Posterior vena cava (tissue), 2 donors: Measurements from ENCODE around the gene AOC2. TPM values are rescaled to one million over a fixed set of nuclear protein-coding genes. Genes with fewer than 3 reads are reported as not detected.
A peak's percentile ranks its signal among the peaks of the same experiment; 100 is the strongest.
"Not testable (repeated sequence)": the region's sequence is repeated elsewhere in the genome, so short reads cannot be mapped to it uniquely, and the experiment has no call there.

Experiments used
- DNase-seq: peaks from one replicate; pipeline ENCODE4 v3.0.0-alpha.2; 2020; ENCODE audit warnings: low spot score
- intact Hi-C, 2 donors: fragments of 100-400 bp; cut with DNase I; formaldehyde crosslinking; loops; one replicate each; pipeline versions ENCODE4 v1.14.1 to v1.14.2; 2022 to 2023
- total RNA-seq, 2 donors: library from RNA; stranded (reverse); fragmentation: NEBNext Ultra II Directional; extraction: Animal tissue kit (Norgen Biotek cat#: 25700); gene quantifications; one replicate each; pipeline ENCODE4 v1.2.1, GENCODE V29; 2021
- donor health status: DM: yes; HTN: yes; CAD: no.
- donor health status: DM: yes; HTN: yes; CAD: no.

Gene AOC2
- total RNA-seq, 2 donors from 2014 or later, result 0.86 to 0.88 TPM

DNA sequence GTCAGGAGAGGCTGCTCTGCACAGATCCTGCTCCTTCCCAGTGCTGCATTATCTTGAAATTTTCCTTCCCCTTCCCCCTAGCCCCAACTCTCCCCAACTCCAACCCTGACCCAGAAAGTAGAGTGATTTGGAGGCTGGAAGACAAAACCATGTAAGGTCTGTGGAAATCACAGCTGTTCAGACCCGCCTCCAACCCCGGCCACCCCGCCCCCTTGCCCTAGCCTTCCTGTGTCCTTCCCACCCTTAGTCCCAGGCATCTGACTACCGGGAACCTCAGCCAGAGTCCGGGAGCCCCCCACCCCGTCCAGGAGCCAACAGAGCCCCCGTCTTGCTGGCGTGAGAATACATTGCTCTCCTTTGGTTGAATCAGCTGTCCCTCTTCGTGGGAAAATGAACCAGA lies 6.6 kb downstream of the AOC2 start, which contains the start of gene AOC3:
TSS of gene AOC3 (plus strand) at position 246 of the 400 bp plus-strand sequence. CDS start at position 391, 145 bp downstream.
- DNase-seq, result peak; percentile 88
- intact Hi-C loops, result no loop called here

DNA sequence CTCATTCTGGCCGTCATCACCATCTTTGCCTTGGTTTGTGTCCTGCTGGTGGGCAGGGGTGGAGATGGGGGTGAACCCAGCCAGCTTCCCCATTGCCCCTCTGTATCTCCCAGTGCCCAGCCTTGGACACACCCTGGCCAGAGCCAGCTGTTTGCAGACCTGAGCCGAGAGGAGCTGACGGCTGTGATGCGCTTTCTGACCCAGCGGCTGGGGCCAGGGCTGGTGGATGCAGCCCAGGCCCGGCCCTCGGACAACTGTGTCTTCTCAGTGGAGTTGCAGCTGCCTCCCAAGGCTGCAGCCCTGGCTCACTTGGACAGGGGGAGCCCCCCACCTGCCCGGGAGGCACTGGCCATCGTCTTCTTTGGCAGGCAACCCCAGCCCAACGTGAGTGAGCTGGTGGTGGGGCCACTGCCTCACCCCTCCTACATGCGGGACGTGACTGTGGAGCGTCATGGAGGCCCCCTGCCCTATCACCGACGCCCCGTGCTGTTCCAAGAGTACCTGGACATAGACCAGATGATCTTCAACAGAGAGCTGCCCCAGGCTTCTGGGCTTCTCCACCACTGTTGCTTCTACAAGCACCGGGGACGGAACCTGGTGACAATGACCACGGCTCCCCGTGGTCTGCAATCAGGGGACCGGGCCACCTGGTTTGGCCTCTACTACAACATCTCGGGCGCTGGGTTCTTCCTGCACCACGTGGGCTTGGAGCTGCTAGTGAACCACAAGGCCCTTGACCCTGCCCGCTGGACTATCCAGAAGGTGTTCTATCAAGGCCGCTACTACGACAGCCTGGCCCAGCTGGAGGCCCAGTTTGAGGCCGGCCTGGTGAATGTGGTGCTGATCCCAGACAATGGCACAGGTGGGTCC lies 7.2 kb downstream of the AOC2 start:
- intact Hi-C loops, DNase-seq: not testable (repeated sequence)

DNA sequence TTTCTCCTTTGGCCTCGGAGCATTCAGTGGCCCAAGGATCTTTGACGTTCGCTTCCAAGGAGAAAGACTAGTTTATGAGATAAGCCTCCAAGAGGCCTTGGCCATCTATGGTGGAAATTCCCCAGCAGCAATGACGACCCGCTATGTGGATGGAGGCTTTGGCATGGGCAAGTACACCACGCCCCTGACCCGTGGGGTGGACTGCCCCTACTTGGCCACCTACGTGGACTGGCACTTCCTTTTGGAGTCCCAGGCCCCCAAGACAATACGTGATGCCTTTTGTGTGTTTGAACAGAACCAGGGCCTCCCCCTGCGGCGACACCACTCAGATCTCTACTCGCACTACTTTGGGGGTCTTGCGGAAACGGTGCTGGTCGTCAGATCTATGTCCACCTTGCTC lies 8.0 kb downstream of the AOC2 start:
- intact Hi-C loops, result no loop called here

DNA sequence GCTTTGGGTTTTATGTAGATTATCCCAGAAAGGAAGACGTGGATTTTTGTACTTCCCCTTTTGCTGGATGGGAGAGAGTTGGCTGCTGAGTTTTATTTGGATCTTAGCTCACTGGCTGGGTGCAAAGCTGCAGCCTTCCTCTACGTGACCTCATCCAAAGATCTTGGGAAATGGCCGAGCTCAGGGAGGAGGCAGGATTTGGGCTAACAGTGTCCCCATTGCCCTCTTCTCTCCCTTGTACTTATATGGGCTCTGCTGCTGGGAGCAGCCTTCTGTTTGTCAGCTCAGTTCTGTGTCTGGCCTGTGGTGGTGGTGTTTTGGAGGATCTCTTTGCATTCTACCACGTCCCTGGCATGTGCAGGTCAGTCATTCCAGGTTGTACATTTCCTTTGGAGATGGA lies 8.6 kb downstream of the AOC2 start:
- DNase-seq, result peak; percentile 85
- intact Hi-C loops, result no loop called here

More for the DNA sequence above, 8.0 kb downstream of the AOC2 start:
- peak; percentile 76 for DNase-seq

DNA sequence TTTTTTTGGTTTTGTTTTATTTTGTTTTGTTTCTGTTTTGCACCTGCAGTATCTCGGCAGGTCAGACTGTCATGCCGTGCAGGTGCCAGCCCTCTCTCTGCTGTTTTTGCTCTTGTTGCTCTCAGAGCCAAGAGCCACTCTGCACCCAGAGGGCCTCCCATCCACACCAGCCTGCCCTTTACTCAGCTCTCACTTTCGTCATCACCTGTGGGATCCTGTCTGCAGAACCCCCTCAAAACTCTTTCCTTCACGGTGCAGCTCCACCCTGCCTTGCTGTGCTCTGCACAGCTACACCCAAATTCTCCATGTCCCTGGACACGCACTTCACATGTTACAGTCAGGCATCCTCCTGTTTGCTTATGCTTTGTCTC lies 9.2 kb downstream of the AOC2 start:
- intact Hi-C loops, result no loop called here

DNA sequence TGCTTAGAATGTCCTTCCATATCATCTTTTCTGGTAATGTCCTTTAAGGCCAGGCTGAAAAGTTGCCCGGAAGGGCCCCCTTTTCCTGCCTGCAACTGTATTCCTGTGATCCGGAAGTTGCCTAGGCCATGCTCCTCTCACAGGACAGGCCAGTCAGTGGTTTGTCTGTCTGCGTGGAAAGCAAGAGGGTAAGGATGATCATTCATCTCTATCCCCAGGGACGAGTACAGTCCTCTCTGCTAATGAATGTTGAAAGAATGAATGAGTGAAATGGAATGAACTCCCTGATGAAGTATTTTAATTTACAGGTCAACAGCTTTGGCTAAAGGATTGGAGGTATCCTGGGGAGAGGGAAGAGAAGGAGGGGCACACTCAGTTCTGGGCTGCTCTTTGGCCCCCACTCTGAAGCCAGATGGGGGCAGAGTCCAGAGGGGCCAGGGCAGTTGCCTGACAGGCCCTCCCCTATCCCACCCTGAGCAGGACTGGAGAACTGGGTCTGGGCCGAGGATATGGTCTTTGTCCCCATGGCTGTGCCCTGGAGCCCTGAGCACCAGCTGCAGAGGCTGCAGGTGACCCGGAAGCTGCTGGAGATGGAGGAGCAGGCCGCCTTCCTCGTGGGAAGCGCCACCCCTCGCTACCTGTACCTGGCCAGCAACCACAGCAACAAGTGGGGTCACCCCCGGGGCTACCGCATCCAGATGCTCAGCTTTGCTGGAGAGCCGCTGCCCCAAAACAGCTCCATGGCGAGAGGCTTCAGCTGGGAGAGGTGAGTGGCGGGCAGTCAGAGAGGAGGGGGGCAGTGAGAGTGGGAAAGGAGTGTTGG lies 9.8 kb downstream of the AOC2 start:
- intact Hi-C loops, result no loop called here
- DNase-seq, result peak; percentile 59

More for the DNA sequence above, 9.2 kb downstream of the AOC2 start:
- DNase-seq, result peak; percentile 28

DNA sequence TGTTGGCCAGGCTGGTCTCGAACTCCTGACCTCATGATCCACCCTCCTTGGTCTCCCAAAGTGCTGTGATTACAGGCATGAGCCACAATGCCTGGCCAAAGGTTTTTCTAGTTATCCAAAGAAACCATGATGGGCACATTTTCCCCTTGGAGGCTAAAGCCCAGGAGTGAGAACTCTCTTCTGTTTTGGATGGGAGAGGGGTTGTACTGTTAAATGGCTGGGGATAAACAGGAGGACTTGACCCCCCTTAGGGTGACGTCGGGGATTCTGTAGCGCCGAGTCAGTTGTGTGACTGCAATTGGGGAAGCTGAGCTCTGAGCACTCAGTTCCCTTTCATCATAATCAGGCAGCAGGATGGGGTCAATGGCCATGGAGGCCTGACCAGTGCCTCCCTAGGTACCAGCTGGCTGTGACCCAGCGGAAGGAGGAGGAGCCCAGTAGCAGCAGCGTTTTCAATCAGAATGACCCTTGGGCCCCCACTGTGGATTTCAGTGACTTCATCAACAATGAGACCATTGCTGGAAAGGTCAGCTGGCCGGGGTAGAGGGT lies 10.7 kb downstream of the AOC2 start:
- peak; percentile 81 for DNase-seq
- intact Hi-C loops, result no loop called here

DNA sequence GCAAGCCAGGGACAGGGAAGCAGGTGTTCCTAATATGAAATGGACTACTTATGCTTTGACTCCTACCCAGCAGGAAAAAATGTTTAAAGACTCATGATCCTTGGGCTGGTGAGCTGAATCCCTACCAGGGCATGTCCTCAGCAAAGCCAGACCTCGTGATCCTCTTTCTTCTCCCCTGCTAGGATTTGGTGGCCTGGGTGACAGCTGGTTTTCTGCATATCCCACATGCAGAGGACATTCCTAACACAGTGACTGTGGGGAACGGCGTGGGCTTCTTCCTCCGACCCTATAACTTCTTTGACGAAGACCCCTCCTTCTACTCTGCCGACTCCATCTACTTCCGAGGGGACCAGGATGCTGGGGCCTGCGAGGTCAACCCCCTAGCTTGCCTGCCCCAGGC lies 11.7 kb downstream of the AOC2 start:
- intact Hi-C loops, result not testable (repeated sequence)
- DNase-seq, result peak; percentile 18

DNA sequence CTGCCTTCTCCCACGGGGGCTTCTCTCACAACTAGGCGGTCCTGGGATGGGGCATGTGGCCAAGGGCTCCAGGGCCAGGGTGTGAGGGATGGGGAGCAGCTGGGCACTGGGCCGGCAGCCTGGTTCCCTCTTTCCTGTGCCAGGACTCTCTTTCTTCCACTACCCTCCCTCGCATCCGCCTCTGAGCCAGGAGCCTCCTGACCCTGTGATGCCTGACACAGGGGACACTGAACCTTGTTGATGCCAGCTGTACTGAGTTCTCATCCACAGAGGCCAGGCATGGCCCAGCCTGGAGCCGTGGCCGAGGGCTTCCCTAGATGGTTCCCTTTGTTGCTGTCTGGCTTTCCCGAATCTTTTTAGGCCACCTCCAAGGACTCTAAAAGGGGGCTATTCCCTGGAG lies 12.1 kb downstream of the AOC2 start:
- intact Hi-C loops, result not testable (repeated sequence)
- DNase-seq, result peak; percentile 41

DNA sequence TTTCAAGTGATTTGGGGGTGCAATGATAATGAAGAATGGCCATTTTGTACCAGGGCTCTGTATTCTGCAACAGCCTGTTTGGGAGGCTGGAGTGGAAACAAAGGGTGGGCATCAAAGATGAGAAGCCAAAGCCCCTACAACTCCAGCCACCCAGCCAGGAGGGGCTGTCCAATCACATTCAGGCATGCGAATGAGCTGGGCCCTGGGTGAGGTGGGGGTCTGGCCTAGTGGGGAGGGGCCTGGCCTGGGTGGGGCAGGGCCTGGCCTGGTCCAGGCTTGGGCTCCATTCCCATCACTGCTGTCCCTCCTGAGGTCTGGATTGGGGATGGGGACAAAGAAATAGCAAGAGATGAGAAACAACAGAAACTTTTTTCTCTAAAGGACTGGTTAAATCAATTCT lies 13.0 kb downstream of the AOC2 start:
- intact Hi-C loops, result no loop called here

DNA sequence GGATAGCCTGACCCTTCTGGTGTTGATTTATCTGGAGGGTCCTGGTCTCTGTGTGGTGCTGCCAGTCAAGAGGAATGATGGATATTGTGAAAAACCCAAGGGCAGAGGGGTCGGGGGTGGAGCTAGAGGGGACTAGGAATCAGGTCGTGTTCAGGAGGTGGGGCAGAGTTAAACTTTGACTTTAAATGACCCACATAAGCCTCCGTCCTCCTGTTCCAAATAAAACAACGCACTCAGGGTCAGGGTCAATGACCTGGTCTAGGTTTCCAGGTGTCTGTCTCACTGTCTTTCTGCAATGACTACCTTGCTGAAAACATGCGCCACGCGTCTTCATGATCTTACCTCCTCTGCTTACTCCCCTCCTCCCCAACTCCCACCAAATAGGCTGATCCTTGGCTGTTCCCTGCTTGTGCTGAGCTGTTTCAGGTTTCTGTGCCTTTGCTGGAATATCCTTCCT lies 21.3 kb downstream of the AOC2 start:
- peak; percentile 51 for DNase-seq
- intact Hi-C loops, result no loop called here

More for the DNA sequence above, 13.0 kb downstream of the AOC2 start:
- DNase-seq, result peak; percentile 37

DNA sequence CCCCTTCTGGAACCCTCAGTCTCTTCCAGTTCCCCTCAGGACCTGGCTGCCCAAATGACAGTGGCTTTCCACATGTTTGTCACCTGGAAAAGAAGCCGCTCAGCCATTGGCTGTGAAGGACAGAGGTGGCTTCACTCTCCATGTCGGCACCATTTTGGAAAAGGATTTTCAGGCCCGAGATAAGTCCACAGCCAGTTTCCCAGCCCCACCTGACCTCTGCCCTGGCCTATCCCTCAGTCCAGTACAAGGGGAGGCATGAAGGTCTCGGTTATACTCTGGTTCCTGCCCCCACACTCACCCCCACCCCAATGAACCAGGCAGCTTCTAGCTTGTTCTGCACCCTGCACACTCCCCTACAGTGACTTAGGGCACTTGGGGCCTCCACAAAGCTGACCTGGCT lies 21.8 kb downstream of the AOC2 start:
- DNase-seq, result peak; percentile 42
- intact Hi-C loops, result no loop called here

DNA sequence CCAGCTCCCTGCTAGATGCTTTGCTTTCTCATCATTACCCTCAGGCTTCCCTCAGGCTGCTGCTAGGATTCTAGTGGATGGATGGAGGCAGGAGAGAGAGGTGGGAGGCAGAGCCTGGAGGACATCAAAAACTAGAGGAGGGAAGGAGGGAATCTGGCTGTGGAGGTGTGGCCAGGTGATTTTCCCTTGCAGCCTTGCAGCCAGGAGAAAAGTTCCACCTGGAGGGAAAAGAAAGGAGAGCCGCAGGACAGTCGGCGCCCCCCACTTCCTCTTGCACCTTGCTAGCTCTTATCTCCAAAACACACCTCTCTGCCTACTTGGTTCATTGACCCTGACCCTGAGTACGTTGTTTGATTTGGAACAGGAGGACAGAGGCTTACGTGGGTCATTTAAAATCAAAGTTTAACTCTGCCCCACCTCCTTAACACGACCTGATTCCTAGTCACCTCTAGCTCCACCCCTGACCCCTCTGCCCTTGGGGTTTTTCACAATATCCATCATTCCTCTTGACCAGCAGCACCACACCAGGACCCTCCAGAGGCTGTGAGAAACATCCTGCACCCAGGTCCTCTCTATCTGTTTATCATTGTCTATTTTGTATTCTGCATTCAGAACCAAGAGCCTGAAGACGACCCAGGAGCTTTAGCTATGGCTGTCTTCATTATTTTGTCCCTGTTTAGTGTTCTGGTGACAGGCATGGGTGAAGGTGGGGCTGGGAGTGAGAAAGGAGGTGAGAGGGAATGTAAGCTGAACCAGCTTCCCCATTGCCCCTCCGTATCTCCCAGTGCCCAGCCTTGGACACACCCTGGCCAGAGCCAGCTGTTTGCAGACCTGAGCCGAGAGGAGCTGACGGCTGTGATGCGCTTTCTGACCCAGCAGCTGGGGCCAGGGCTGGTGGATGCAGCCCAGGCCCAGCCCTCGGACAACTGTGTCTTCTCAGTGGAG lies 22.5 kb downstream of the AOC2 start:
- DNase-seq, result peak; percentile 29
- intact Hi-C loops, result no loop called here

DNA sequence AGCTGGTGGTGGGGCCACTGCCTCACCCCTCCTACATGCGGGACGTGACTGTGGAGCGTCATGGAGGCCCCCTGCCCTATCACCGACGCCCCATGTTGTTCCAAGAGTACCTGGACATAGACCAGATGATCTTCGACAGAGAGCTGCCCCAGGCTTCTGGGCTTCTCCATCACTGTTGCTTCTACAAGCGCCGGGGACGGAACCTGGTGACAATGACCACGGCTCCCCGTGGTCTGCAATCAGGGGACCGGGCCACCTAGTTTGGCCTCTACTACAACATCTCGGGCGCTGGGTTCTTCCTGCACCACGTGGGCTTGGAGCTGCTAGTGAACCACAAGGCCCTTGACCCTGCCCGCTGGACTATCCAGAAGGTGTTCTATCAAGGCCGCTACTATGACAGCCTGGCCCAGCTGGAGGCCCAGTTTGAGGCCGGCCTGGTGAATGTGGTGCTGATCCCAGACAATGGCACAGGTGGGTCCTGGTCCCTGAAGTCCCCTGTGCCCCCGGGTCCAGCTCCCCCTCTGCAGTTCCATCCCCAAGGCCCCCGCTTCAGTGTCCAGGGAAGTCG lies 23.4 kb downstream of the AOC2 start:
- intact Hi-C loops, result not testable (repeated sequence)
- DNase-seq, result peak; percentile 37

DNA sequence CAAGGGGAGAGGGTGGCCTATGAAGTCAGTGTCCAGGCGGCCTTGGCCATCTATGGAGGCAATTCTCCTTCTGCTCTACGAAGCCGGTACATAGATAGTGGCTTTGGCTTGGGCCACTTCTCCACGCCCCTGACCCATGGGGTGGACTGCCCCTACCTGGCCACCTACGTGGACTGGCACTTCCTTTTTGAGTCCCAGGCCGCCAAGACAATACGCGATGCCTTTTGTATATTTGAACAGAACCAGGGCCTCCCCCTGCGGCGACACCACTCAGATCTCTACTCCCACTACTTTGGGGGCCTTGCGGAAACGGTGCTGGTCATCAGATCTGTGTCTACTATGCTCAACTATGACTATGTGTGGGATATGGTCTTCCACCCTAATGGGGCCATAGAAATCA lies 24.0 kb downstream of the AOC2 start:
- intact Hi-C loops, result no loop called here
- no peak for DNase-seq

DNA sequence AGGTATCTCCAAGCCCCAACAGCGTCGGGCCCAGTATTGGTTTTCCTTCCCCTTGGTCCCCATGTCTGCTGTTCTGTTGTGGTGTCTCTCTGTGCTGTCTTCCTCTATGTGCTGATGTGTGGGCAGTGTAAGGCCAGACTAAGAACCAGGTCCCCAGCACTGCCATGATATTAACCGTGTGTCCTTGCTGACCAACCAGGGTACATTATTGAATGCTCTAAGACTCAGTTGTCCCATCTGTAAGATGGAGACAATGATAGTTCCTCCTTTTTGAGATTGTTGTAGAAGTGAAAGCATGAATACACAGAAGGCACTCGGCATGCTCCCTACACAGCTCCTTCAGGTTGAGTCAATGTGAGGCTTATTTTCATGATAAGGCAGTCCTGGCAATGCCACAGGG lies 27.3 kb downstream of the AOC2 start:
- DNase-seq, result peak; percentile 1

DNA sequence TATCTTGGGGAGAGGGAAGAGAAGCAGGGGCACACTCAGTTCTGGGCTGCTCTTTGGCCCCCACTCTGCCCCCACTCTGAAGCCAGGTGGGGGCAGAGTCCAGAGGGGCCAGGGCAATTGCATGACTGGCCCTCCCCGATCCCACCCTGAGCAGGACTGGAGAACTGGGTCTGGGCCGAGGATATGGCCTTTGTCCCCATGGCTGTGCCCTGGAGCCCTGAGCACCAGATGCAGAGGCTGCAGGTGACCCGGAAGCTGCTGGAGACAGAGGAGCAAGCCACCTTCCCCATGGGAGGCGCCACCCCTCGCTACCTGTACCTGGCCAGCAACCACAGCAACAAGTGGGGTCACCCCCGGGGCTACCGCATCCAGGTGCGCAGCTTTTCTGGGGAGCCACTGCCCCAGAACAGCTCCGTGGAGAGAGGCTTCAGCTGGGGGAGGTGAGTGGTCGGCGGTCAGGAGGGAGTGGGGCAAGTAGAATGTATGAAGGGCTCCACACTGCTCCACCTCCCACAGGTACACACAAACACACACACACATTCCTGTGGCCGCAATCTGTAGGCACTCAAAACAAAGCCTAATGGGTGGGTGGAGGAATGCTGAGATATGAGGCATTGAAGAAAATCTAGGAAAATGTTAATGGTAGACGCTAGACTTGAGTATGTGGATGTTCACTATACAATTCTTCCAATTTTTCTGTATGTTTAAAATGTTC lies 28.0 kb downstream of the AOC2 start:
- intact Hi-C loops, result no loop called here
- peak; percentile 26 for DNase-seq

More for the DNA sequence above, 27.3 kb downstream of the AOC2 start:
- intact Hi-C loops, result no loop called here

DNA sequence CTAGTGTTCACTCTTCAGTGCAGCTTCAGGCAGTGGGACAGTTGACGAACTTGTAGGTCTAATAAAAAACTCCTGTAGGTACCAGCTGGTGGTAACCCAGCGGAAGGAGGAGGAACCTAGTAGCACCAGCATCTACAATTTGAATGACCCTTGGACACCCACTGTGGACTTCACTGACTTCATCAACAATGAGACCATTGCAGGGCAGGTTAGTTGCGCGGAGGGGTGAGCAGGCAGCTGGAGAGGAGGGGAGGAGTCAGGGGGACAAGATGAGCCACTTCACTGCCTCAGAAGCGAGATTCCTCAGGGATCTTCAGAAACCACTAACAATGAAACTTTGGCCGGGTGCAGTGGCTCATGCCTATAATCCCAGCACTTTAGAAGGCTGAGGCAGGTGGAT lies 28.9 kb downstream of the AOC2 start:
- DNase-seq, result peak; percentile 32
- intact Hi-C loops, result no loop called here
